ENCODE measurements around the gene TMIGD3.

The TMIGD3 gene

DNA sequence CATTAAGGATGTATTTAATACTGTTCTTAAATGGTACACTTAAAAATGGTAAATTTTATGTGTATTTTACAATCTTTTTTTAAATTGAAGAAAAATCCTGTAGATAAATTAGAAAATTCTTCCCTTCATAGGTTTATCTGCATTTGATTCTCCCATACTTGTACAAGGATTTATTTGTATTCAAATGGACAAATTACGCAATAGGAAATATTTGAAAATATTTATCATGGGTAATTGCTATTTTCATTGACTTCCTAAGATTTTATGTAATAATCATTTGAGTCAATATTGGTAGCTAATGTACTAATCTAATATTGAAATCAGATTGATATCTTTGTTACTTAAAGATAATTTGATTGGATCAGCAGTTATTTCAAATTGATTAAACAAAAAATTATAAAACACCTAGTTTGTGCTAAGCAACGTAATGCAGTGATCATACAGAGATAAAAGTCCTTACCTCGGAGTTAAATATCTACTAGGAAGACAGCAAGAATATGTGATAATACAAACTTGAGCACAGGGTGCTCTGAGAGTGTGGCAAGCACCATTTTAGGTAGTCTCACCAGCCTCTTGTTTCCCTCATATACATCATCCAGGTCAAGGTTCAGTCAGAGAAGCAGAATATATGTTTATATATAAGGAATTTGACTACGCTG, 40.9 kb downstream of the TMIGD3 start:
- Histone ChIP-seq H3K4me3 (ENCODE audit: low read length in 2 of 2) (no peak overlapping the region), H3K4me1 (ENCODE audit: control insufficient read depth, insufficient read depth, low read length) (no peaks in the 10 kb centered on the region), H3K36me3 (ENCODE audit: control insufficient read depth in 2 of 2, insufficient read depth in 2 of 2, low read length in 2 of 2) (peaks cover 28 to 30% of the 10 kb centered on the region in 2 donors), H3K27ac (ENCODE audit: low read length) (no peak overlapping the region), H3K9ac (ENCODE audit: low read length in 2 of 2) (no peak overlapping the region), H3K9me3 (ENCODE audit: control insufficient read depth in 2 of 2, low read length in 2 of 2) (no peaks in the 10 kb centered on the region), H3K27me3 (ENCODE audit: control insufficient read depth in 1 of 2, insufficient read depth in 2 of 2, low read length in 2 of 2) (no peaks in the 10 kb centered on the region)

- Histone ChIP-seq H3K9me3 (ENCODE audit: control insufficient read depth in 2 of 2, low read length in 2 of 2) (no peaks in the 10 kb centered on the region), H3K27ac (ENCODE audit: low read length) (no peak overlapping the region), H3K27me3 (ENCODE audit: control insufficient read depth in 1 of 2, insufficient read depth in 2 of 2, low read length in 2 of 2) (no peaks in the 10 kb centered on the region), H3K36me3 (ENCODE audit: control insufficient read depth in 2 of 2, insufficient read depth in 2 of 2, low read length in 2 of 2) (peaks cover 33 to 37% of the 10 kb centered on the region in 2 donors), H3K4me3 (ENCODE audit: low read length in 2 of 2) (no peak overlapping the region), H3K4me1 (ENCODE audit: control insufficient read depth, insufficient read depth, low read length) (no peaks in the 10 kb centered on the region), H3K9ac (ENCODE audit: low read length in 2 of 2) (no peak overlapping the region)
Observed at GRCh38 chr1:111461765-111462164, 41.7 kb downstream of the TMIGD3 start.

GRCh38 chr1:111455642-111456031, 47.8 kb downstream of the TMIGD3 start:
- Histone ChIP-seq H3K9ac (ENCODE audit: low read length in 2 of 2) (no peak overlapping the region), H3K27me3 (ENCODE audit: control insufficient read depth in 1 of 2, insufficient read depth in 2 of 2, low read length in 2 of 2) (no peaks in the 10 kb centered on the region), H3K36me3 (ENCODE audit: control insufficient read depth in 2 of 2, insufficient read depth in 2 of 2, low read length in 2 of 2) (peaks cover 35 to 36% of the 10 kb centered on the region in 2 donors), H3K9me3 (ENCODE audit: control insufficient read depth in 2 of 2, low read length in 2 of 2) (no peaks in the 10 kb centered on the region), H3K27ac (ENCODE audit: low read length) (no peak overlapping the region), H3K4me1 (ENCODE audit: control insufficient read depth, insufficient read depth, low read length) (peaks cover 11% of the 10 kb centered on the region), H3K4me3 (ENCODE audit: low read length in 2 of 2) (no peak overlapping the region)

DNA sequence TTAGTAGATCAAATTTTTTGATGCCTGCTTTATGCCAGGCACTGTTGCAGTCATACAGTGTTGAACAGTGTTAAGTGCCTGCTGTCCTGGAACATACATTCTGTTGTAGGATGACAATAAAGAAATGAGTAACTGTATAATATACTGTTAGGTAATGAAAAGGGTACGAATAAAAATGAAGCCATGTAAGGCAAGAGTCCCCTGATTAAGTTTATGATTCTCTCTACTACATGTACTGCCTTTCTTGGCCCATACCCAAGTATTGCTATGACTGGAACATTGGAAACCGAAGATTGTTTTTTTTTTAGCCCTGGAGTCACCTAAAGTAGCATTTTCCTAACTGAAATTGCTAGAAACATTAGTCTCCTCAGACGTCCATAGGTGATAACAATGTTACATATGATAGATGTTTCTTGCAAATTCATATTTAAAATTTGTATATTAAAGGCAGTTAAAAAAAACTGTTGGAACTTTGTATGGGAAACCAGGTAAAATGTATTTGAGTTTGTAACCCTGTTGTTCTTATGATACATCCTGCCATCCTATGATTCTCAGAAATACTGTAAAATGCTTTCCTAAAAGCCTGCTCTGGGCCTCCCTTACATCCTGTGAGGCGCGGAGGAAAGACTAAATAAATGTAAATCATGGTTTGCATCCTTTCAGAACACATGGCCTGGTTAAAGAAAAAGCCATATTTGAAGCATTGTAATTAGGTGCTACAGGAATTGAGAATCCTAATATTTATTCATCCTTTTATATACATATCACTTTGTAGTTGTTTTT, 48.4 kb downstream of the TMIGD3 start:
- H3K36me3 ChIP-seq (ENCODE audit: control insufficient read depth in 2 of 2, insufficient read depth in 2 of 2, low read length in 2 of 2), result peaks cover 34 to 35% of the 10 kb centered on the region in 2 donors
- peaks cover 17% of the 10 kb centered on the region for H3K4me1 ChIP-seq (ENCODE audit: control insufficient read depth, insufficient read depth, low read length)

DNA sequence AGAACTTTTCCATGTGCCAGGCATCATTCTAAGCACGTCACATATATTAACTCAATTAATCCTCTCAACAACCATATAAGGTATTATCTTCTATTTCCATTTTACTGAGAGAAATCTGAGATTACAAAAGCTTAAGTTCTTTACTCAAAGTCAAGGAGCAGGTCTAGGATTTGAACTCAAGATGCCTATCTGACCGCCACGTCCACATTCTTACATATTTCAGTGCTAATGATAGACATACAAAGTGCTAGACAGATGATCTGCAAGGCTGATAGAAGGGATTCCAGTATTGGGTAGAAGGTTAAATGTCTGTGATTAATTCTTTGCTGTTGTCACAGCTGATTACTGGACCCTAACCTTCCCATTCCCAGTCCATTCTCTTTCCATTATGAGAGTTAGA, 49.7 kb downstream of the TMIGD3 start:
- H3K4me3 ChIP-seq (ENCODE audit: low read length in 2 of 2), result no peak overlapping the region
- peaks cover 25 to 27% of the 10 kb centered on the region in 2 donors for H3K36me3 ChIP-seq (ENCODE audit: control insufficient read depth in 2 of 2, insufficient read depth in 2 of 2, low read length in 2 of 2)
- H3K9me3 ChIP-seq (ENCODE audit: control insufficient read depth in 2 of 2, low read length in 2 of 2), result no peaks in the 10 kb centered on the region
- H3K27me3 ChIP-seq (ENCODE audit: control insufficient read depth in 1 of 2, insufficient read depth in 2 of 2, low read length in 2 of 2), result no peaks in the 10 kb centered on the region
- peaks cover 17% of the 10 kb centered on the region for H3K4me1 ChIP-seq (ENCODE audit: control insufficient read depth, insufficient read depth, low read length)
- no peak overlapping the region for H3K27ac ChIP-seq (ENCODE audit: low read length)
- no peak overlapping the region for H3K9ac ChIP-seq (ENCODE audit: low read length in 2 of 2)

More for the DNA sequence above, 48.4 kb downstream of the TMIGD3 start:
- Histone ChIP-seq H3K27me3 (ENCODE audit: control insufficient read depth in 1 of 2, insufficient read depth in 2 of 2, low read length in 2 of 2) (no peaks in the 10 kb centered on the region), H3K4me3 (ENCODE audit: low read length in 2 of 2) (no peak overlapping the region), H3K9me3 (ENCODE audit: control insufficient read depth in 2 of 2, low read length in 2 of 2) (no peaks in the 10 kb centered on the region), H3K27ac (ENCODE audit: low read length) (no peak overlapping the region), H3K9ac (ENCODE audit: low read length in 2 of 2) (no peak overlapping the region)

GRCh38 chr1:111452581-111452980, 50.9 kb downstream of the TMIGD3 start:
- Histone ChIP-seq H3K4me3 (ENCODE audit: low read length in 2 of 2) (no peak overlapping the region), H3K9me3 (ENCODE audit: control insufficient read depth in 2 of 2, low read length in 2 of 2) (no peaks in the 10 kb centered on the region), H3K9ac (ENCODE audit: low read length in 2 of 2) (no peak overlapping the region), H3K36me3 (ENCODE audit: control insufficient read depth in 2 of 2, insufficient read depth in 2 of 2, low read length in 2 of 2) (peaks cover 16 to 18% of the 10 kb centered on the region in 2 donors), H3K4me1 (ENCODE audit: control insufficient read depth, insufficient read depth, low read length) (peaks cover 24% of the 10 kb centered on the region), H3K27me3 (ENCODE audit: control insufficient read depth in 1 of 2, insufficient read depth in 2 of 2, low read length in 2 of 2) (no peaks in the 10 kb centered on the region), H3K27ac (ENCODE audit: low read length) (no peak overlapping the region)

DNA sequence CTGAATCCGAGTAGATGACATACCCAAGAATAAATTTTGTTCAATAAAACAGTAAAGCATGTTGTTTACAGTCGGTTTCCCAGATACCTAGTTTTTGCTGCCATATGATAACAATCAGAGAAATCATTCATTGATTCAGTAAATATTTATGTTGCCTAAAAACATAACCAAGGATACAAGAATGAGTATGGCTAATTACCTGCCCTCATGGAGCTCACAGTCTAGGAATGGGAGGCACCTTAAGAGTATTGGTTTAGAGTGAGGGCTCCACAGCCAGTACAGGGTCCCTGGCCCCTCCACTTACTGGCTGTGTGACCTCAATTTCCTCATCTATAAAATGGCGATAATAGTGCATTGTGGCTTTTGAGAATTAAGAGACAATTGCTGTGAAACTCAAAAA, 53.2 kb downstream of the TMIGD3 start:
- Histone ChIP-seq H3K4me3 (ENCODE audit: low read length in 2 of 2) (peak overlapping the region; percentile 93 to 99), H3K4me1 (ENCODE audit: control insufficient read depth, insufficient read depth, low read length) (peaks cover 24% of the 10 kb centered on the region), H3K9ac (ENCODE audit: low read length in 2 of 2) (peak overlapping the region; percentile 100), H3K9me3 (ENCODE audit: control insufficient read depth in 2 of 2, low read length in 2 of 2) (no peaks in the 10 kb centered on the region), H3K27ac (ENCODE audit: low read length) (no peak overlapping the region), H3K27me3 (ENCODE audit: control insufficient read depth in 1 of 2, insufficient read depth in 2 of 2, low read length in 2 of 2) (no peaks in the 10 kb centered on the region), H3K36me3 (ENCODE audit: control insufficient read depth in 2 of 2, insufficient read depth in 2 of 2, low read length in 2 of 2) (peaks cover 10 to 17% of the 10 kb centered on the region in 2 donors)

DNA sequence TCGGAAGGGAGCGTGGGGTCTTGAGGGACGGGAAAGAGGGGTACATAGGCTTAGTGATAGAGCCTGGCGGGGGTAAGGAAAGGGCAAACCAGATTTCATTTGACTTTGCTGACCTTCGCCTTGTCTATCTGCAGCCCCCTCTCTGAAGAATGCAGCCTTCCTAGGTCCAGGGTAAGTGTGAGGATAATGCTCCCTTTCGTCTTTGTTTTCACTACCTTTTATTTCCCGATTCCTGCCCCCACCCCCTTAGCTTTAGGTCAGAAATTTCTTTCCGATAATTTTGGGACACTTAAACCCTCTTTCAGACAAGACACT, 53.8 kb downstream of the TMIGD3 start:
- Histone ChIP-seq H3K27me3 (ENCODE audit: control insufficient read depth in 1 of 2, insufficient read depth in 2 of 2, low read length in 2 of 2) (no peaks in the 10 kb centered on the region), H3K27ac (ENCODE audit: low read length) (peak overlapping the region; percentile 80), H3K4me1 (ENCODE audit: control insufficient read depth, insufficient read depth, low read length) (peaks cover 24% of the 10 kb centered on the region), H3K9me3 (ENCODE audit: control insufficient read depth in 2 of 2, low read length in 2 of 2) (no peaks in the 10 kb centered on the region), H3K9ac (ENCODE audit: low read length in 2 of 2) (peak overlapping the region; percentile 100), H3K4me3 (ENCODE audit: low read length in 2 of 2) (peak overlapping the region; percentile 93 to 99), H3K36me3 (ENCODE audit: control insufficient read depth in 2 of 2, insufficient read depth in 2 of 2, low read length in 2 of 2) (peaks cover 14 to 15% of the 10 kb centered on the region in 2 donors)

DNA sequence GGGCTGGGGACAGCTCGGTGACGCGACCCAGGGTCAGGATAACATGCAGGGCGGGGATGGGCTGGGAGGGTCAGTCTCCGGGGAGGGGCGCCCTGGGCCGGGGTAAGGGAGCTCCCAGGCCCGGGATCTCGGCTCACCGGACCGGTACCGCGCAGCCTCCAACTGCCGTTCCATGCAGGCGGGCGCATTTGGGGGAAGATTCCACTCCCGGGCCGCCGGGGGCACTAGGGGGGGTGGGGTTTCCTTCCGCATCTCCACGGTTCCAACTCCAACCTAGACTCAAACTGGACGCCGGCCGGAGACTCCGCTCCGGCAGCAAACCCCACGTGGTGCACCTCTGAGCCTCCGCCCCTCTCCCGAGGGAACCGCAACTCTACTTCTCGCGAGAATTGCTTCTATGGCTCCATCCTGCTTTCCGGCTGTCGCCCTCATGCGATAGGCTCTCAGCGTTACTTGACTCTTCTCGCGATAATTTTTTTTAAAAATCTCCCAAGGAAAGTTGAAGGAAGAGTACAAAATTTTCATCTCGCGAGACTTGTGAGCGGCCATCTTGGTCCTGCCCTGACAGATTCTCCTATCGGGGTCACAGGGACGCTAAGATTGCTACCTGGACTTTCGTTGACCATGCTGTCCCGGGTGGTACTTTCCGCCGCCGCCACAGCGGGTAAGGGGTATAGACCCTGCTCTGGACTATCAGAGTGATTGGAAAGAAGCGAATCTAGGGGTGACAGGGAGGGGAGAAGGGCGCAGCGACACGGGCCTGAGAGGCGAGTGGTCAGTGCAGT, 54.3 kb downstream of the TMIGD3 start, which contains the start of the genes ATP5PB and WDR77:
ATP5PB (plus strand) TSS at position 547 of the 785 bp plus-strand sequence; CDS start at position 625, 78 bp downstream.
WDR77 (minus strand) TSS at position 339 of the 785 bp plus-strand sequence; CDS start at position 252, 87 bp downstream.
- H3K9ac ChIP-seq (ENCODE audit: low read length in 2 of 2), result peak within 1 kb of the TSS; percentile 100
- H3K27ac ChIP-seq (ENCODE audit: low read length), result peak within 1 kb of the TSS; percentile 80
- H3K9me3 ChIP-seq (ENCODE audit: control insufficient read depth in 2 of 2, low read length in 2 of 2), result no peaks in the 10 kb centered on the region
- peak within 1 kb of the TSS; percentile 93 to 99 for H3K4me3 ChIP-seq (ENCODE audit: low read length in 2 of 2)
- H3K27me3 ChIP-seq (ENCODE audit: control insufficient read depth in 1 of 2, insufficient read depth in 2 of 2, low read length in 2 of 2), result no peaks in the 10 kb centered on the region
- peaks cover 13 to 18% of the 10 kb centered on the region in 2 donors for H3K36me3 ChIP-seq (ENCODE audit: control insufficient read depth in 2 of 2, insufficient read depth in 2 of 2, low read length in 2 of 2)
- H3K4me1 ChIP-seq (ENCODE audit: control insufficient read depth, insufficient read depth, low read length), result peaks cover 24% of the 10 kb centered on the region

DNA sequence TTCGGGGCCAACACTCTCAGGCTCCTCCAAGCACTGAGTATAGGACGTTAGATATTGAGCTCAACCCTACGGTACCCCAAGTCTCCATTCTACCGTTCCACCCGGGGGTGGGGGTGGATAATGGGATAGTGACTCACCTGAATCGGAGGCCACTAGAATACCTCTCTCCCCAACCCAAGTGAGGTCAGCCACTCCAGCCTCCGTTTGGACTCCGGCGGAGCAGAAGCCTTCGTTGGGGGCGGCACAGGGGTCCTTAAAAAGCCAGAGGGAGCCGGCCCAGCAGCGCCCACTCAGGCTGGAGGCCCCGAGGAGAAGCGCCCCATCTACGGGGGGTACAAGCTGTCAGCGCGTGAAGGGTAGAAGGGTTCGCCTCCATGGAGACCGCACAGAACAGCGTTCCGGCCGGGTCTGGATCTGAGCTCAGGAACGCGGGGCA, 54.9 kb downstream of the TMIGD3 start:
- H3K4me1 ChIP-seq (ENCODE audit: control insufficient read depth, insufficient read depth, low read length), result peaks cover 24% of the 10 kb centered on the region
- H3K27me3 ChIP-seq (ENCODE audit: control insufficient read depth in 1 of 2, insufficient read depth in 2 of 2, low read length in 2 of 2), result no peaks in the 10 kb centered on the region
- H3K4me3 ChIP-seq (ENCODE audit: low read length in 2 of 2), result peak overlapping the region; percentile 93 to 99
- H3K9ac ChIP-seq (ENCODE audit: low read length in 2 of 2), result peak overlapping the region; percentile 78 to 80
- H3K27ac ChIP-seq (ENCODE audit: low read length), result peak overlapping the region; percentile 26
- no peaks in the 10 kb centered on the region for H3K9me3 ChIP-seq (ENCODE audit: control insufficient read depth in 2 of 2, low read length in 2 of 2)
- peaks cover 11 to 19% of the 10 kb centered on the region in 2 donors for H3K36me3 ChIP-seq (ENCODE audit: control insufficient read depth in 2 of 2, insufficient read depth in 2 of 2, low read length in 2 of 2)
